ENCODE measurements around the gene PROM2.

Gene PROM2

GRCh38 chr2:95287336-95287735 lies 13.1 kb downstream of the PROM2 start:
- no peak for DNase-seq (ENCODE audit: low read depth)

GRCh38 chr2:95287806-95288205 lies 13.6 kb downstream of the PROM2 start:
- no peak for DNase-seq (ENCODE audit: low read depth)

- no peak for DNase-seq (ENCODE audit: low read depth)
Measured at GRCh38 chr2:95289253-95289652, 15.0 kb downstream of the PROM2 start.

- no peak for DNase-seq (ENCODE audit: low read depth)
Measured at GRCh38 chr2:95291222-95291621, 17.0 kb downstream of the PROM2 start.

- DNase-seq (ENCODE audit: low read depth) = no peak
Measured at GRCh38 chr2:95292623-95293260, 18.5 kb downstream of the PROM2 start.

GRCh38 chr2:95294579-95295250 lies 20.5 kb downstream of the PROM2 start:
- DNase-seq (ENCODE audit: low read depth) = no peak

- no peak for DNase-seq (ENCODE audit: low read depth)
Measured at GRCh38 chr2:95295376-95295775, 21.1 kb downstream of the PROM2 start.

GRCh38 chr2:95296011-95296410 lies 21.8 kb downstream of the PROM2 start:
- no peak for DNase-seq (ENCODE audit: low read depth)

- no peak for DNase-seq (ENCODE audit: low read depth)
Measured at GRCh38 chr2:95296880-95297487, 22.7 kb downstream of the PROM2 start, which contains the start of gene KCNIP3. KCNIP3 (plus strand) TSS chr2:95297347; CDS start chr2:95297439, 92 bp downstream.

- no peak for DNase-seq (ENCODE audit: low read depth)
Measured at GRCh38 chr2:95297639-95298395, 23.6 kb downstream of the PROM2 start.

GRCh38 chr2:95298486-95299111 lies 24.4 kb downstream of the PROM2 start:
- DNase-seq (ENCODE audit: low read depth) = no peak

GRCh38 chr2:95299961-95300360 lies 25.7 kb downstream of the PROM2 start:
- DNase-seq (ENCODE audit: low read depth) = no peak

- DNase-seq (ENCODE audit: low read depth) = no peak
Measured at GRCh38 chr2:95300450-95300849, 26.2 kb downstream of the PROM2 start.

GRCh38 chr2:95301186-95301585 lies 26.9 kb downstream of the PROM2 start:
- DNase-seq (ENCODE audit: low read depth) = no peak

- no peak for DNase-seq (ENCODE audit: low read depth)
Measured at GRCh38 chr2:95301876-95302641, 27.8 kb downstream of the PROM2 start.

- no peak for DNase-seq (ENCODE audit: low read depth)
Measured at GRCh38 chr2:95303191-95303919, 29.1 kb downstream of the PROM2 start.

- DNase-seq (ENCODE audit: low read depth) = no peak
Measured at GRCh38 chr2:95305380-95306061, 31.3 kb downstream of the PROM2 start.

GRCh38 chr2:95306336-95306895 lies 32.2 kb downstream of the PROM2 start:
- DNase-seq (ENCODE audit: low read depth) = no peak

- no peak for DNase-seq (ENCODE audit: low read depth)
Measured at GRCh38 chr2:95307036-95307435, 32.8 kb downstream of the PROM2 start.

GRCh38 chr2:95307878-95308277 lies 33.6 kb downstream of the PROM2 start:
- no peak for DNase-seq (ENCODE audit: low read depth)

Measured in activated T-cell treated with anti-CD3 and anti-CD28 coated beads for 48 hours (primary cell).